Lung (tissue), 12 donors: ENCODE results near the gene UBXN10. TPM values are rescaled to one million over a fixed set of nuclear protein-coding genes. Genes with fewer than 3 reads are reported as not detected.
"Not testable (repeated sequence)": the region's sequence is repeated elsewhere in the genome, so short reads cannot be mapped to it uniquely, and the experiment has no call there.

Experiments
- ATAC-seq: fragments of 200-7000 bp; cut with Tn5 transposase; one replicate; pipeline ENCODE4 v1.9.1; 2020; ENCODE audit warnings: moderate number of reproducible peaks; ENCODE audit not compliant: insufficient read depth, low FRiP score
- DNase-seq, 3 donors: peaks; one replicate each; pipeline ENCODE4 v3.0.0-alpha.2; 2013 to 2017
- H3K27ac ChIP-seq, 2 donors: one replicate each; pipeline ENCODE4 v1.5.1; 2013; ENCODE audit warnings: mild to moderate bottlenecking in 2 of 2, moderate library complexity in 2 of 2, control low read depth in 1 of 2, inconsistent platforms in 1 of 2, low read depth in 1 of 2, low read length in 1 of 2
- H3K27me3 ChIP-seq, 3 donors: one replicate each; pipeline ENCODE4 v1.5.1; 2013; ENCODE audit warnings: low read length in 2 of 3; ENCODE audit not compliant: control insufficient read depth in 3 of 3, insufficient read depth in 3 of 3
- H3K36me3 ChIP-seq, 4 donors: one replicate each; pipeline ENCODE4 v1.5.1; 2013; ENCODE audit warnings: low read length in 4 of 4, mild to moderate bottlenecking in 1 of 4, moderate library complexity in 1 of 4; ENCODE audit not compliant: control insufficient read depth in 4 of 4, insufficient read depth in 4 of 4
- H3K4me1 ChIP-seq, 5 donors: one replicate each; pipeline ENCODE4 v1.5.1; 2013; ENCODE audit warnings: low read length in 5 of 5, mild to moderate bottlenecking in 2 of 5, moderate library complexity in 1 of 5; ENCODE audit not compliant: control insufficient read depth in 5 of 5, insufficient read depth in 5 of 5
- H3K4me3 ChIP-seq: one replicate; pipeline ENCODE4 v1.5.1; 2013; ENCODE audit warnings: mild to moderate bottlenecking, control low read depth, moderate library complexity
- H3K9ac ChIP-seq, 2 donors: one replicate each; pipeline ENCODE4 v1.5.1; 2013; ENCODE audit warnings: low read length in 2 of 2, control low read depth in 1 of 2; ENCODE audit not compliant: insufficient read depth in 1 of 2
- H3K9me3 ChIP-seq, 4 donors: one replicate each; pipeline ENCODE4 v1.5.1; 2013; ENCODE audit warnings: low read length in 3 of 4, mild to moderate bottlenecking in 1 of 4, moderate library complexity in 1 of 4; ENCODE audit not compliant: control insufficient read depth in 4 of 4, insufficient read depth in 3 of 4
- WGBS, 2 donors: extraction: QIAGEN DNeasy Blood & Tissue Kit; methylation state at CpG; one replicate each; pipeline ENCODE4 v1.1.7; 2013; 5-methylcytosine and 5-hydroxymethylcytosine counted together
- polyA plus RNA-seq, 2 donors: library from polyadenylated mRNA; stranded (reverse); fragments of 200-250 nt; gene quantifications; one replicate each; pipeline ENCODE4 v1.2.1, GENCODE V29; 2013
- total RNA-seq, 2 donors: library from RNA; depleted of rRNA in 1 of 2; stranded (reverse); fragments of >200 nt in 1 of 2; gene quantifications; one replicate each; pipeline ENCODE4 v1.2.1, GENCODE V29; 2014 to 2021
- TF ChIP-seq, protein P1 (sequence below): IDR thresholded peaks from 2 replicates; pipeline ENCODE4 v1.5.1; 2012; ENCODE audit warnings: mild to moderate bottlenecking; ENCODE audit errors: control extremely low read depth, extremely low read depth
- donor health status: control.
- donor health status: control.
- donor health status: Bipolar disorder and iron deficiency.
- donor health status: healthy.
- donor health status: DM: yes; HTN: yes; CAD: no.

The UBXN10 gene
- total and polyA plus RNA-seq, 4 donors = 2.5 to 19.7 (median 12.3) TPM

DNA sequence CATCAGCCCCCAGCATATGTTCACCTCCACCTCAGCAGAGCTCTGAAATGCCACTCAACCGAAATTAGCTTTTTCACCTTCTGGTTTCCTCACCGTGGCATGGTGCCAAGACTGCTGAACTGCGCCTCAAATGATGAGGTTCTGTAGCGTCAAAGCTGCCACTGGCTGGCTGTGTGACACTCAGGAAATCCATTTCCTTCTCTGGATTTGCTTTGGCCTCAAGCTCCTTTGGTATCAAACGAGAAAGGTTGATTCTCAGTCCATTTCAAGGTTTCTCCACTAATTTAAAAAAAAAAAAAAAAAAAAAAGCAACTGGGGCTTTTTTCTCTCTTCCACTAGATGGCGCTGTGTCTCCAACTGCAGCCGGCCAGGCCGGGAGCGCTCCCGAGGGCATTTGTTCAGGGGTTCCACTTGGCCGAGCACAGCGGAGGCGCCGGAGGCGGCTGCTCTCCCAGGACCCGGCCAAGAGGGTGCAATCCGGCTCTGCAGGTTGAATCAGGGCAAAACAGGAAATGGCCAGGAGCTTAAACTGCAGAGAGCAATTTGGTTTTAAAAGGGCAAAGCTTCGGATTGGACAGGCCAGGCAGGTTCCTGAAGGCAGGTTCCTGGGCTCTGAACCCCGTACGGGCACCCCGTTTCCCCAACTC is 26.9 kb downstream of the UBXN10 start:
- Histone ChIP-seq H3K27ac (no peak overlapping the region), H3K36me3 (no peaks in the 10 kb centered on the region), H3K4me3 (no peak overlapping the region), H3K4me1 (peaks cover 0 to 16% (median 0%) of the 10 kb centered on the region in 5 donors), H3K9me3 (peaks cover 0 to 2% (median 0%) of the 10 kb centered on the region in 4 donors), H3K27me3 (peaks cover 0 to 9% (median 2%) of the 10 kb centered on the region in 3 donors), H3K9ac (peak overlapping the region in 1 of 2 donors; percentile 8)
- ATAC-seq = peak; percentile 83
- TF ChIP-seq, protein P1, sequence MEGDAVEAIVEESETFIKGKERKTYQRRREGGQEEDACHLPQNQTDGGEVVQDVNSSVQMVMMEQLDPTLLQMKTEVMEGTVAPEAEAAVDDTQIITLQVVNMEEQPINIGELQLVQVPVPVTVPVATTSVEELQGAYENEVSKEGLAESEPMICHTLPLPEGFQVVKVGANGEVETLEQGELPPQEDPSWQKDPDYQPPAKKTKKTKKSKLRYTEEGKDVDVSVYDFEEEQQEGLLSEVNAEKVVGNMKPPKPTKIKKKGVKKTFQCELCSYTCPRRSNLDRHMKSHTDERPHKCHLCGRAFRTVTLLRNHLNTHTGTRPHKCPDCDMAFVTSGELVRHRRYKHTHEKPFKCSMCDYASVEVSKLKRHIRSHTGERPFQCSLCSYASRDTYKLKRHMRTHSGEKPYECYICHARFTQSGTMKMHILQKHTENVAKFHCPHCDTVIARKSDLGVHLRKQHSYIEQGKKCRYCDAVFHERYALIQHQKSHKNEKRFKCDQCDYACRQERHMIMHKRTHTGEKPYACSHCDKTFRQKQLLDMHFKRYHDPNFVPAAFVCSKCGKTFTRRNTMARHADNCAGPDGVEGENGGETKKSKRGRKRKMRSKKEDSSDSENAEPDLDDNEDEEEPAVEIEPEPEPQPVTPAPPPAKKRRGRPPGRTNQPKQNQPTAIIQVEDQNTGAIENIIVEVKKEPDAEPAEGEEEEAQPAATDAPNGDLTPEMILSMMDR = peak; percentile 70
- WGBS, 2 donors = 5% methylated on average over 21 of the region's 21 CpGs
- DNase-seq = peak; percentile 77 to 82 (median 81)

DNA sequence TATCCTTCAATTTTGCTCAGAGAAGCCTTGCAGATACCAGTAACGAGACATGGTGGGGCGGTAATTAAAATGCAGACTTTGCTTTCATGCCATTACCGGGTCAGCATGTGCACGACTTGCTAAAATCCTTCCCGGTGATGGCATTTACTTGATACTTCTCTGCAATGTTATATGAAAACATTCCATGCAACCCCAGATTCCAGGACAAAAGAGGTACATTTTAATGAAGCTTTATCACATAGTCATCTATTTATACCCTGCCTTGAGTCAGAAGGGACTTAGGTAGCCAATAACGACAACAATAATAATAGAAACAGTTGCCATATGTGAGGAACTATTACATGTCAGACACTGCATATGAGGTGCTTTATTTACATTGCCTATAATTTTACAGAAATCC is 29.8 kb downstream of the UBXN10 start:
- no peak overlapping the region for H3K27ac ChIP-seq
- TF ChIP-seq, protein P1 = no peak
- 81 to 83% methylated on average over 6 of the region's 6 CpGs for WGBS, 2 donors
- DNase-seq (no peak), ATAC-seq (no peak)
- H3K9ac ChIP-seq = no peak overlapping the region
- H3K4me3 ChIP-seq = no peak overlapping the region
- peaks cover 0 to 2% (median 0%) of the 10 kb centered on the region in 4 donors for H3K9me3 ChIP-seq
- H3K4me1 ChIP-seq = peaks cover 0 to 16% (median 0%) of the 10 kb centered on the region in 5 donors
- peaks cover 0 to 6% (median 2%) of the 10 kb centered on the region in 3 donors for H3K27me3 ChIP-seq
- no peaks in the 10 kb centered on the region for H3K36me3 ChIP-seq

DNA sequence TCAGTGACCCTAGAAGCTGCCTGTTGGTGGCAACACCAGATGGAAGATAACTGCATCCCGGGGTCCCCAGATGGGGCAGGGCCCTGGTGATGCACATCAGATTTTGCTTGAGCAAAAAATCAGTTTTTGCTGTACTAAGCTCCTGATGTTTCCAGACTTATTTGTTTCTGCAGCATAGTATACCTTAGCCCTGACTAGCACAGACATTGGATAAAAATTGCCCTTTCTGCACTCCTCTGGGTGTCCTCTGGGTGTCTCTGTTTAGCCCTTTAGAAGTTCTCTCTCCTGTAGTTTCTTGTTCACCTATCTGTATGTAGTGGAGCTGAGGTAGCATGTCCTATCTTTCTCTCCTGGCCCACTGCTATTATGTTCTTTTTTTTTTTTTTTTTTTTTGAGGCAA is 30.7 kb downstream of the UBXN10 start:
- Histone ChIP-seq H3K9me3 (peaks cover 0 to 2% (median 0%) of the 10 kb centered on the region in 4 donors), H3K4me3 (no peak overlapping the region), H3K36me3 (no peaks in the 10 kb centered on the region), H3K27me3 (peaks cover 0 to 6% (median 2%) of the 10 kb centered on the region in 3 donors), H3K9ac (no peak overlapping the region), H3K27ac (no peak overlapping the region), H3K4me1 (peaks cover 0 to 16% (median 0%) of the 10 kb centered on the region in 5 donors)
- DNase-seq = no peak
- 72 to 84% methylated on average over 1 of the region's 1 CpG for WGBS, 2 donors
- ATAC-seq = no peak
- TF ChIP-seq, protein P1 = no peak

DNA sequence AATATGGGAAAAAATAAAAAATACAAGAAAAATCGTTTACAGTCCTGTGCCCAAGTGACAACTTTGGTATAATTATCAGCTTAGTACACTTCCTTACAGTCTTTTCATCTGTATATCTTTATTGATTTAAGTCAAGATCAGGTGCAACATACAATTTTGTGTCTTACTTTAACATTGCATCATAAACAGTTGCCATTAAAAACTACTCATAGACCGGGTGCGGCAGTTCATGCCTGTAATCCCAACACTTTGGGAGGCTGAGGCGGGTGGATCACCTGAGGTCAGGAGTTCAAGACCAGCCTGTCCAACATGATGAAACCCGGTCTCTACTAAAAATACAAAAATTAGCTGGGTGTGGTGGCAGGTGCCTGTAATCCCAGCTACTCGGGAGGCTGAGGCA is 33.2 kb downstream of the UBXN10 start:
- H3K4me1 ChIP-seq, H3K27ac ChIP-seq, DNase-seq, ATAC-seq, H3K9ac ChIP-seq, H3K36me3 ChIP-seq, H3K4me3 ChIP-seq, H3K9me3 ChIP-seq: not testable (repeated sequence)
- peaks cover 2 to 13% (median 5%) of the 10 kb centered on the region in 3 donors for H3K27me3 ChIP-seq
- WGBS, 2 donors = 86 to 92% methylated on average over 6 of the region's 6 CpGs
